ENCODE measurements around the gene TBC1D7.

The TBC1D7 gene

GRCh38 chr6:13272131-13273046 is 55.9 kb downstream of the TBC1D7 start:
- no peak for DNase-seq (ENCODE audit: low read depth, low spot score)

DNA sequence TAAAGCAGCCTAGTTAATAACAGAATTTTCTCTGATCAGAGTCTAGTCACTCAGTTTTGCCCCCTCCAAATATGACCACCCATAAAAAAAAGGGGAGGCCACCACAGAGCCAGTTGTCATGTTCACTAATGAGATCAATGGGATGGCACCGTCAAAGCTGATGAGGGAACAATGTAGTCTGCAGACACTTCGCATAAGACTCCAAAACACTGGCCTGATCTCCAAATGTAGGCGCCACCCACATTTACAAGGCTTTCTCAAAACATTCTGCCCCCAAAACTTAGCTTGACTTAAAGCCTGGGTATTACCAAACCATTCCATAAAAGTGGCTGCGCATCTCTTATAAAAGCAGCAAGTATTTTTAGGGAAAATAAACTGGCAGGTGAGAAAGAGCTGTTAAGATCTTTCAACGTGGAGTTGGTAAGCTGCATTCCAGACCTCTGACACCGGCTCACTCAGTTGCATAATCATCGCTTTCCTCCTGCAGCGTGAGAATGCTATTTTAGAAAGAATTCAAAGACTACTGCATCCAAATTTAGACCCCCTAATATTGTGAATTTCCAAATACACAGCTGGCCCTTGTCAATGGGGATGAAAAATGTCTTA is 59.3 kb downstream of the TBC1D7 start:
- no peak for DNase-seq (ENCODE audit: low read depth, low spot score)

DNA sequence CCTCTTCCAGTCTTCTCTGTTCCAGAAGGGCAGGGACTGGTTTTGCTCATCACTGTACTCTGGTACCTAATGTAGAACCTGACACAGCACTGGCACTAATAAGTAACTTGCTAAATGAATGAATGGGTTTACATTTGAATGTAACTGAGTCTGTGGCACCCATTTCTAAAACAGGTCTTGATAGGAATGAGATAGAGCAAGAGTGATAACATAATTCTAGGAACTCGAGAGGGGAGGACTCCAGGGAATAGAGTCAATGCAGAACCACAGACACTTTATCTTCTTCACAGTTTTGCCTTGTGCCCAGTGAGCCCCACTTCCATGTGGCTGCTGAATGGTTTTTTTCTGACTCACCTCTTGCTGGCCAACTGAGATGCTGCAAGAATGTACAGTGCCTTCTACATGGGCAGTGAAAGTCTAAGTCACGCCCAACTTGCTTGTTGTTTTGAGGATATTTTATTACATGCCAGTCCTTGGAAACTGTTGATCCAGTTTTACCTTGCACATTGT is 61.1 kb downstream of the TBC1D7 start:
- no peak for DNase-seq (ENCODE audit: low read depth, low spot score)

- no peak for DNase-seq (ENCODE audit: low read depth, low spot score)
These were observed 64.7 kb downstream of the TBC1D7 start for GRCh38 chr6:13263669-13264068.

GRCh38 chr6:13262302-13263230 is 65.8 kb downstream of the TBC1D7 start:
- DNase-seq (ENCODE audit: low read depth, low spot score) = no peak

- no peak for DNase-seq (ENCODE audit: low read depth, low spot score)
These were observed 66.8 kb downstream of the TBC1D7 start for GRCh38 chr6:13261464-13261994.

GRCh38 chr6:13260831-13261230 is 67.5 kb downstream of the TBC1D7 start:
- DNase-seq (ENCODE audit: low read depth, low spot score) = no peak

GRCh38 chr6:13260101-13260598 is 68.2 kb downstream of the TBC1D7 start:
- no peak for DNase-seq (ENCODE audit: low read depth, low spot score)

DNA sequence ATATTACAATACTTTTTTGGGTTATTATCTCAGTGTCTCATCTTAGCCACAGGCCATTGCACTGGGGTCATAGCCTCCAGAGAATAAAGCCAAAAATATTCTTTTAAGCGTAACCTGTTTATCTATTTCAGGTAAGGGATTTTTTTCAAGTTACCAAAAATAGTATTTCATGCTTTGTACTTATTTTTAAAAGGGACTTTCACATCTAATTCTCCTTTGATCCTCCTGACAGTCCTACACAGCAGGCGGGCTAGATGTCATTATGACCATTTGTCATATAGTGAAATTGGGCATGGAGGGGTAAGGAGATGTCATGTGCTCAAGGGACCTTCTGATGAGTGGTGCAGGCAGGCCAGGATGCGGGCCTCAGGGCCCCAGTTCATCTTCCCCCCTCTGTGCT is 68.9 kb downstream of the TBC1D7 start:
- no peak for DNase-seq (ENCODE audit: low read depth, low spot score)

GRCh38 chr6:13256266-13257001 is 71.9 kb downstream of the TBC1D7 start:
- no peak for DNase-seq (ENCODE audit: low read depth, low spot score)

Measured in smooth muscle cell of the brain vasculature (primary cell).